ENCODE data around the gene WFIKKN1. TPM values are rescaled to one million over a fixed set of nuclear protein-coding genes. Genes with fewer than 3 reads are reported as not detected.

The WFIKKN1 gene
- total and polyA plus RNA-seq, 2 of the 13 experiments (the other 11 are each of a cell fraction or from before 2014, with no cell fraction given), result 1.7 to 4.9 TPM

- TF ChIP-seq NFAT5 (CRISPR knock-in tag; IDR thresholded peaks at IDR 0.05) (no peak), FOXJ3 (CRISPR knock-in tag; IDR thresholded peaks at IDR 0.05; ENCODE audit: borderline replicate concordance) (no peak), MIER2 (CRISPR knock-in tag; IDR thresholded peaks at IDR 0.05) (no peak), ZBTB20 (CRISPR knock-in tag; IDR thresholded peaks at IDR 0.05; ENCODE audit: borderline replicate concordance, low read depth) (no peak), ZNF232 (CRISPR knock-in tag; IDR thresholded peaks at IDR 0.05; ENCODE audit: borderline replicate concordance) (0 out of 2 replicates have a peak, but pooled peaks have one; percentile 36), FOXP1 (IDR thresholded peaks at IDR 0.05) (no peak), FOXP1 (CRISPR knock-in tag; IDR thresholded peaks at IDR 0.05) (no peak), ZNF451 (CRISPR knock-in tag; IDR thresholded peaks at IDR 0.05) (no peak), CREB3 (CRISPR knock-in tag; IDR thresholded peaks at IDR 0.05) (no peak), FIP1L1 (IDR thresholded peaks at IDR 0.05; ENCODE audit: borderline replicate concordance, insufficient read depth, low read depth, low read length) (no peak), ZNF710 (CRISPR knock-in tag; IDR thresholded peaks at IDR 0.05; ENCODE audit: borderline replicate concordance) (0 out of 2 replicates have a peak, but pooled peaks have one; percentile 52), YEATS4 (CRISPR knock-in tag; IDR thresholded peaks at IDR 0.05; ENCODE audit: borderline replicate concordance) (peak; percentile 82), HOXA9 (CRISPR knock-in tag; IDR thresholded peaks at IDR 0.05; ENCODE audit: borderline replicate concordance) (no peak; the same call in 1 of the 2 replicates), MAFK (conservative IDR thresholded peaks at IDR 0.05 in 1 of 2, IDR thresholded peaks at IDR 0.05 in 1 of 2; ENCODE audit: low read length in 2 of 2) (no peak), ZNF639 (CRISPR knock-in tag; conservative IDR thresholded peaks at IDR 0.05) (peak; percentile 36; the same call in 1 of the 2 replicates), ZNF670 (CRISPR knock-in tag; IDR thresholded peaks at IDR 0.05; ENCODE audit: borderline replicate concordance) (no peak), ZNF354B (CRISPR knock-in tag; IDR thresholded peaks at IDR 0.05) (0 out of 2 replicates have a peak, but pooled peaks have one; percentile 35), ZNF136 (CRISPR knock-in tag; IDR thresholded peaks at IDR 0.05; ENCODE audit: low read depth) (no peak), NR1H2 (CRISPR knock-in tag; IDR thresholded peaks at IDR 0.05; ENCODE audit: borderline replicate concordance, low read depth) (no peak)
Observed at GRCh38 chr16:642189-643049, 11.6 kb downstream of the WFIKKN1 start (continued).
